LNCAP (cell line): Measurements from ENCODE around the gene AGPAT4.

Experiments
- CTCF ChIP-seq: fragments of 450-650 bp; IDR thresholded peaks from 2 replicates; pipeline ENCODE4 v1.5.1; 2017; ENCODE audit warnings: mild to moderate bottlenecking

Gene AGPAT4

GRCh38 chr6:161238081-161238480, 35.8 kb downstream of the AGPAT4 start:
- TF ChIP-seq CTCF, result no peak

- TF ChIP-seq CTCF, result no peak
These were observed 36.7 kb downstream of the AGPAT4 start for GRCh38 chr6:161237176-161237575.

GRCh38 chr6:161235776-161236633, 37.9 kb downstream of the AGPAT4 start:
- no peak for TF ChIP-seq CTCF

GRCh38 chr6:161233986-161234661, 39.7 kb downstream of the AGPAT4 start:
- no peak for TF ChIP-seq CTCF

- no peak for TF ChIP-seq CTCF
These were observed 41.4 kb downstream of the AGPAT4 start for GRCh38 chr6:161232467-161232866.

- no peak for TF ChIP-seq CTCF
These were observed 41.9 kb downstream of the AGPAT4 start for GRCh38 chr6:161232010-161232409.

- no peak for TF ChIP-seq CTCF
These were observed 43.5 kb downstream of the AGPAT4 start for GRCh38 chr6:161230339-161230738.
